MM.1S (cell line): Measurements from ENCODE around the gene PLEK.

Source experiments
- DNase-seq: peaks from one replicate; pipeline ENCODE4 v3.0.0-alpha.2; 2015
- H2AFZ ChIP-seq: fragments of 300-600 bp; sonication (generic); 2 replicates; pipeline ENCODE4 v1.6.0; 2016; ENCODE audit warnings: antibody characterized with exemption, low read length
- H3F3A ChIP-seq: fragments of 300-600 bp; sonication (generic); 2 replicates; pipeline ENCODE4 v1.6.1; 2016; ENCODE audit warnings: mild to moderate bottlenecking, antibody characterized with exemption, low read length, moderate library complexity, mixed read lengths; ENCODE audit not compliant: insufficient read depth
- H3K27ac ChIP-seq: fragments of 300-600 bp; sonication (generic); 2 replicates; pipeline ENCODE4 v1.5.1; 2016; ENCODE audit warnings: mild to moderate bottlenecking, low read length
- H3K27me3 ChIP-seq: fragments of 300-600 bp; sonication (generic); replicated peaks from 2 replicates; pipeline ENCODE4 v1.6.0; 2016; ENCODE audit warnings: low read length; ENCODE audit not compliant: insufficient read depth
- H3K36me3 ChIP-seq: fragments of 300-600 bp; sonication (generic); replicated peaks from 2 replicates; pipeline ENCODE4 v1.6.1; 2016; ENCODE audit warnings: mild to moderate bottlenecking, low read length, mixed read lengths; ENCODE audit not compliant: insufficient read depth
- H3K4me1 ChIP-seq: fragments of 300-600 bp; sonication (generic); 2 replicates; pipeline ENCODE4 v1.6.1; 2016; ENCODE audit warnings: low read length, mixed read lengths
- H3K4me2 ChIP-seq: fragments of 300-600 bp; sonication (generic); 2 replicates; pipeline ENCODE4 v1.6.0; 2016; ENCODE audit warnings: low read depth, low read length
- H3K4me3 ChIP-seq: fragments of 300-600 bp; sonication (generic); 2 replicates; pipeline ENCODE4 v1.5.1; 2016; ENCODE audit warnings: low read length, mixed read lengths
- H3K79me2 ChIP-seq: fragments of 300-600 bp; sonication (generic); 2 replicates; pipeline ENCODE4 v1.6.1; 2016; ENCODE audit warnings: mixed run types, low read length, mixed read lengths
- H3K9ac ChIP-seq: fragments of 300-600 bp; sonication (generic); 2 replicates; pipeline ENCODE4 v1.6.1; 2016; ENCODE audit warnings: low read length, mixed read lengths
- H3K9me2 ChIP-seq: fragments of 300-600 bp; sonication (generic); replicated peaks from 2 replicates; pipeline ENCODE4 v1.6.1; 2016; ENCODE audit warnings: mild to moderate bottlenecking, low read length, mixed read lengths; ENCODE audit not compliant: insufficient read depth
- H3K9me3 ChIP-seq: fragments of 300-600 bp; sonication (generic); replicated peaks from 2 replicates; pipeline ENCODE4 v1.6.1; 2016; ENCODE audit warnings: mild to moderate bottlenecking, low read length, mixed read lengths; ENCODE audit not compliant: insufficient read depth
- H4K20me1 ChIP-seq: fragments of 300-600 bp; sonication (generic); 2 replicates; pipeline ENCODE4 v1.6.1; 2016; ENCODE audit warnings: mild to moderate bottlenecking, low read length, moderate library complexity, mixed read lengths; ENCODE audit not compliant: insufficient read depth
- CTCF ChIP-seq: fragments of 300-600 bp; sonication (generic); IDR thresholded peaks from 2 replicates; pipeline ENCODE4 v1.5.1; 2016; ENCODE audit warnings: antibody characterized with exemption, low read length, mixed read lengths
- EZH2 ChIP-seq: fragments of 300-600 bp; sonication (generic); optimal IDR thresholded peaks from 2 replicates; pipeline ENCODE3; 2017; ENCODE audit warnings: low read depth, mild to moderate bottlenecking, antibody characterized with exemption, low read length, mixed read lengths
- EZH2phosphoT487 ChIP-seq: fragments of 300-600 bp; sonication (generic); IDR thresholded peaks from 2 replicates; pipeline ENCODE4 v1.6.1; 2018; ENCODE audit warnings: antibody characterized with exemption, low read length

PLEK gene

GRCh38 chr2:68362749-68363148 lies 2.3 kb upstream of the PLEK start:
- TF ChIP-seq EZH2 (no peak), EZH2phosphoT487 (no peak), CTCF (no peak)
- Histone ChIP-seq H3F3A (peaks cover 10% of the 10 kb centered on the region), H3K9me2 (no peaks in the 10 kb centered on the region), H3K36me3 (no peaks in the 10 kb centered on the region), H3K27me3 (no peaks in the 10 kb centered on the region), H2AFZ (peak overlapping the region; percentile 79), H3K4me2 (peak overlapping the region; percentile 56), H3K4me1 (peaks cover 31% of the 10 kb centered on the region), H3K9me3 (no peaks in the 10 kb centered on the region), H3K79me2 (peaks cover 26% of the 10 kb centered on the region), H3K9ac (peak overlapping the region; percentile 46; the same call in 1 of the 2 replicates), H3K27ac (peak overlapping the region; percentile 69), H3K4me3 (peak overlapping the region; percentile 47; the same call in 1 of the 2 replicates), H4K20me1 (no peaks in the 10 kb centered on the region)
- no peak for DNase-seq

GRCh38 chr2:68363721-68364120 lies 1.4 kb upstream of the PLEK start:
- DNase-seq = no peak
- peaks cover 25% of the 10 kb centered on the region for H3K4me1 ChIP-seq
- no peak overlapping the region for H3K27ac ChIP-seq
- H3K27me3 ChIP-seq = no peaks in the 10 kb centered on the region
- H3K9me3 ChIP-seq = no peaks in the 10 kb centered on the region
- peaks cover 36% of the 10 kb centered on the region for H3K79me2 ChIP-seq
- TF ChIP-seq EZH2 = no peak
- TF ChIP-seq EZH2phosphoT487 = no peak
- TF ChIP-seq CTCF = no peak
- peaks cover 10% of the 10 kb centered on the region for H3F3A ChIP-seq
- H3K9me2 ChIP-seq = no peaks in the 10 kb centered on the region
- no peaks in the 10 kb centered on the region for H4K20me1 ChIP-seq
- no peak overlapping the region for H2AFZ ChIP-seq
- H3K9ac ChIP-seq = no peak overlapping the region
- no peaks in the 10 kb centered on the region for H3K36me3 ChIP-seq
- H3K4me2 ChIP-seq = no peak overlapping the region
- H3K4me3 ChIP-seq = no peak overlapping the region

GRCh38 chr2:68366083-68366560 lies 1.0 kb downstream of the PLEK start:
- H3K4me2 ChIP-seq = peak overlapping the region; percentile 58
- no peaks in the 10 kb centered on the region for H3K9me3 ChIP-seq
- H3K4me3 ChIP-seq = peak overlapping the region; percentile 60
- H3K27ac ChIP-seq = peak overlapping the region; percentile 56; the same call in 1 of the 2 replicates
- DNase-seq = no peak
- peak overlapping the region; percentile 54; the same call in 1 of the 2 replicates for H3K9ac ChIP-seq
- no peaks in the 10 kb centered on the region for H4K20me1 ChIP-seq
- TF ChIP-seq EZH2 = no peak
- TF ChIP-seq EZH2phosphoT487 = no peak
- no peak for TF ChIP-seq CTCF
- peaks cover 55% of the 10 kb centered on the region for H3K79me2 ChIP-seq
- peaks cover 10% of the 10 kb centered on the region for H3F3A ChIP-seq
- no peaks in the 10 kb centered on the region for H3K9me2 ChIP-seq
- H3K27me3 ChIP-seq = no peaks in the 10 kb centered on the region
- peaks cover 29% of the 10 kb centered on the region for H3K4me1 ChIP-seq
- no peaks in the 10 kb centered on the region for H3K36me3 ChIP-seq
- H2AFZ ChIP-seq = peak overlapping the region; percentile 8; the same call in 1 of the 2 replicates
